Stimulated activated CD4-positive, alpha-beta T cell treated with anti-CD3 and anti-CD28 coated beads, Interleukin-1b, Interleukin-23, amount 100 ng/mL, for 4 hours (primary cell): ENCODE results near the gene GANAB.
A peak's percentile ranks its signal among the peaks of the same experiment; 100 is the strongest.
"Not testable (repeated sequence)": the region's sequence is repeated elsewhere in the genome, so short reads cannot be mapped to it uniquely, and the experiment has no call there.

ENCODE experiments used
- DNase-seq, 2 donors: peaks; one replicate each; pipeline ENCODE4 v3.0.0-alpha.2; 2020; ENCODE audit warnings: low read depth in 2 of 2

The GANAB gene

DNA sequence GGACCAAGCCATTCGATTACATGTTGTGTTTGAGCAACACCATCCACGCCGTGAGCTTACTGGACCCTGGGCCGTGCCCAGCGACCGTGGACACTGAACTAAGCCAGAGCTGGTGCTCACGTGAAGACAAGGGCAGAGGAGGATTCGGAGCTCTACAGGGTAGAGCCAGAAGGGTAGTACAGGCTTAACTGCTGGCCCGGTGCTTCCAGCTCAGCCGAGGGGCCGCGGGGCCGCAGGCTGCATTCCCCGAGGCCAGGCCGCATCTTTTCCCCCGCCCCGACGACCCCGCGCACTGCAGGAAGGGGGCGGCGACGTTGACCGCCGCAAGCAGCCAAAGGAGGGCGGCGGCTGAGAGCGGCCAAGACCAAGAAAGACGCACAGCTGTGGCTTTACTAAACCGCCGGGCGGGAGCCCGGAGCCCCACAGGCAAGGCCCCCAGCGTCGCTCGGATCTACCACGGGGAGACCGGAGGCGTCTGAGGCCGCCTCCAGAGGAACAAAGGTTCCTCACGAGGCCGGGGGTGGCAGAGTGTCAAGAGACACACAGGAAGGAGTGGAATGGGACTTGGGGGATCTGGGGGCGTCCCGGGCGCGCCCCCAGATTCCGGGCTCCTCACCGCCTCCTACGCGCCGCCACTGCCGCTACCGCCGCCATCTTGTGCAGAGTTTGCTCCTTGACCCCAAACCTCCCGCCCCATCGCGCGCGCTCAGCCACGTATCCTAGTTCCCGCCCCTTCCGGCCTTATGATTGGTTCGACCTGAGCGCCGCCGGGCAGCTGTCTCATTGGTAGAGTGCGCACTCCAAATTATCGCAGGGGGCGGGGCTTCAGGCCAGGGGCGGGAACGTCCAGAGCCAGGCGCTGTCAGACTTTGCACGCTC lies at the start of gene GANAB:
Gene GANAB (minus strand): TSS at position 668 of the 879 bp plus-strand sequence. CDS start 14 bp downstream, at position 654.
- peak; percentile 99 for DNase-seq

- DNase-seq, result peak; percentile 61 to 71
These were observed 48.2 kb upstream of the GANAB start for GRCh38 chr11:62694455-62695167.

DNA sequence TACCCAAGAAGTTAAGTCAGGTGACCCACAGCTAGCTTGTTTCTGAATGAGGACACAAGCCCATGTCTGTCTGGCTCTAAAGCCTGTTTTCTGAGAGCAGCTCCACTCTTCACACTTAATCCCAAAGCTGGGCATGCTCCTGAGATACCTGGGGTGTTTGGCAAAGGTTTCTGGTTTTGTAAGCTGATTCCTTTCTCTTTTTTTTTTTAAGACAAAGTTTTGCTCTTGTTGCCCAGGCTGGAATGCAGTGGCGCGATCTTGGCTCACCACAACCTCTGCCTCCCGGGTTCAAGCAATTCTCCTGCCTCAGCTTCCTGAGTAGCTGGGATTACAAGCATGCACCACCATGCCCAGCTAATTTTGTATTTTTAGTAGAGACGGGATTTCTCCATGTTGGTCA lies 47.2 kb upstream of the GANAB start:
- not testable (repeated sequence) for DNase-seq

DNA sequence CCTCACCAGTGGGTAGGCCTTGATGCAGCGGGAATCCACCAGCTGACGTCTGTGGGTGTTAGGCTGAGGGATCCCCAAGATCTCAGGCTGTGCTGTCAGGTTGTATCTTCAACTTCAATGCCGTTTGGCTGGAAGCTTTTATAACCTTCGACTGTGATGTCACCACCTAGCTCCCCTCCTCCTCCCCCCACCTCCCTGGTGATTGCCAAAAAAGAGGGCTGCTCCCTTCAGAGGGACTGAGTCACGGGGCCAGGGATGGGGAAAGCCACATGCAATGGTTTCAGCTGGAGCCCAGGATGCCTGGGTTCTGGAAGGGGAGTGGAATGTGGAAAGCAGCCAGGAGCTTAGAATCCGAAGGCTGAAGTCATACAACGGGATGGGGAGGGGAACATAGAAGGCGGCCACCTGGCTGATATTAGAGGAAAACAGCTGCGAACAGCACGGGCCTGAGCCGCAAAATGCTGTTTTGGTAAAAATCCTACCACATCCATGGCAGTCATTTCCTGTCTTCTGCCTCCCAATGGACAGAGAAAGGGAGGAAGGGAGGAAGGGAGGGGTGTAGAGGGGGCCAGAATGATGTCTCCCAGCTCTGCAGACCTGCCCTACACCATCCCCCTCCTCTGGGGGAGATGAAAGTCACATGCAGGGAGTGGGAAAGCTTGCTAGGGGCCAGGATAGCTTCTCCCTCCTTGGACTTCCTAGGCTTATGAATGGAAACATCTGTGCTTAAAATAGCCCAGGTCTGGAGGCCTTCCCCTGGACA lies 43.2 kb upstream of the GANAB start, which contains the start of gene LRRN4CL:
Gene LRRN4CL (minus strand): TSS at position 110 of the 763 bp plus-strand sequence. CDS start 1,022 bp downstream, outside the sequence.
- no peak for DNase-seq

DNA sequence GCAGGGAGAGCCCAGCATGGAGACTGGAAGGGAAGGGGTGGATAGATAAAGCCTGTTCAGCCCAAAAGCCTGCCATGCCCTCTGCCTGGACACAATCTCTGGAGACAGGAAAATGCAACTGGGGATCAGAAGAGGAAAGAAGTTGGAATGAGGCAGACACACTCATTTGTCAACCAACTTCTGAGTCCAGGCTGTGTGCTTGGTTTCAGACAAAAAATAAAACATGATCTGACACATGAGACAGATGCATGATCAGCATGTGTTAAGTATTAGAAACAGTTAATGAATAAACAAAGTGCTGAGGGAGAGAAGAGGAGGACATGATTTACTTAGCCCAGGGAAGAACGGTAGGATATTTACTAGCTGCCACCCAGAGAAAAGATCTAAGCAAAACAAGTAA lies 42.1 kb upstream of the GANAB start:
- DNase-seq, result no peak

GRCh38 chr11:62687508-62688396 lies 41.3 kb upstream of the GANAB start:
- no peak for DNase-seq

GRCh38 chr11:62682518-62682917 lies 36.1 kb upstream of the GANAB start:
- DNase-seq, result no peak

DNA sequence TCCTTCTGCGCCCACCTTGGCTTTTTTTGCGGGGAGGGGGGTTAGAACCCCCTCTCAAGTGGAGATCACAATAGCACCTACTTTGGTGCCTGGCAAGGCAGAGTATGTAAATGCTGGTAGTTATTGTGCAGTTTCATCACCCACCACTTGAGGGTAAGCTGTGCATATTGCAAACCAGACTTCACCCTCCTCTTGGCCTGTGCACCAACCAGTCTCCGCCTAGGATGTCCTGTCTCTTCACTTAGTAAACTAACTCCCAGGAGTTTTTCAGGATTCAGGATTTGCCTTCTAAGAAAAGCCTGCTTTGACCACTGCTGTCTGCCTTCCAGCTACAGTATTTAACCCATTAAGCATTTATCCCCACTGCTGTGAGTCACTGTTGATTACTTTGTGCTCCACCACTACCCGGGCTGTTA lies 34.4 kb upstream of the GANAB start:
- peak in 1 of 2 donors; percentile 23 for DNase-seq

- DNase-seq, result peak; percentile 74 to 78
These were observed 32.6 kb upstream of the GANAB start, which contains the start of gene UBXN1 for GRCh38 chr11:62678770-62679696. Gene UBXN1, minus strand, starts transcription at chr11:62679073. Its CDS starts 150 bp downstream, at chr11:62678923.

- DNase-seq, result no peak
These were observed 32.0 kb upstream of the GANAB start for GRCh38 chr11:62678433-62678769.

DNA sequence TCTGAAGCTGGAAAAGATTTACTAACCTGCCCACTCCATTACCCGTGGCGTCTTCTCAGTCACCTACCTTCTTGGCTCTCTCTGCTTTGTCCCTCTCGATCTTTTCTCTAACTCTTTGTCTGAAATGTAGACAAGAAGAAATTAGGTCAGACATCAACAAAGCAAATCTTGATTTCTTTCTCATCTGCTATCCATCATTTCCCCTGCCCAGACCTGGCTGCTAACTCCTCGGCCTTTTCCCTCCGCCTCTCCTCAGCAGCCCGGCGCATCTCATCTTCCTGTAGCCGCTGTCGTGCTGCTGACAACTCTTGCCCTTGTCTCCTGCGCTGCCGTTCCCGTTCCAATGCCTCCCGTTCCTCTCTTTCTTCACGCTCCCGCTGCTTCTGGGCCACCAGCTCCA lies 31.3 kb upstream of the GANAB start:
- no peak for DNase-seq

DNA sequence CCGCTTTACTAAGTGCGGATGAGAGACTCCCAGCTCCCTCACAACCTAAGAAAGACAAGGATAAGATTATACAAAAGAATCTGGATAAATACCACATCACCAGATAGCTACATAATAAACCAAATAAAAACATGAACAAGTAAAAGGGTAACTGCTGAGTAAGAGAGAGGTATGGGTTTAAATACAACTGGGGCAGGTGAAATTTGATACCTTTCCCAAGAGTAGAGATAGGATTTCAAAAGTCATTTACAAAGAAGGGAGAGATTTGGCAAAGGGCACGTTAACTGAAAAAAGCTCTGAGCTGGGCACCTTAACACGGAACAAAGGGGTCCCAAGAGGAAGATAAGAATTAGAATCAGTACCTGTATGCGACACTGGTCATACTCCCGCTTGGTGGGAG lies 30.7 kb upstream of the GANAB start:
- no peak for DNase-seq

DNA sequence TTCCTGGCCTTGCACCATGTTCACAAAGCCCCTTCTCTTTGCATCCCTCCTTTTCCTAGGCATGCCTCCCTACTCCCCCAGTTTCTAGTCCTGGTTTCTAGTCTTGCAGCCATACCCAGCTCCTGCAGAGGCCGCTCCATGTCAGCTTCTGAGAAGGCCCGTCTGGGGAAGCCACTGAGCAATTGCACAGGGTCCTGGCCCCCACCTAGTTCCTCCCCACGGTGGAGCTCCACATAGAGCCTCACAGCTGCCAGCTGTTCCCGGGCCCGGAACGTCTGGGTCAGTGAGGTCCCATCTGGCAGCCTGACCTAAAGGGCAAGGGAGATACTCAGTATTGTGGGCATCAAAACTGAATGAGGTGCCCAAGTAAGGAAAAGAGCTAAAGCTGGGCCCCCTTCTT lies 30.3 kb upstream of the GANAB start:
- DNase-seq, result no peak

DNA sequence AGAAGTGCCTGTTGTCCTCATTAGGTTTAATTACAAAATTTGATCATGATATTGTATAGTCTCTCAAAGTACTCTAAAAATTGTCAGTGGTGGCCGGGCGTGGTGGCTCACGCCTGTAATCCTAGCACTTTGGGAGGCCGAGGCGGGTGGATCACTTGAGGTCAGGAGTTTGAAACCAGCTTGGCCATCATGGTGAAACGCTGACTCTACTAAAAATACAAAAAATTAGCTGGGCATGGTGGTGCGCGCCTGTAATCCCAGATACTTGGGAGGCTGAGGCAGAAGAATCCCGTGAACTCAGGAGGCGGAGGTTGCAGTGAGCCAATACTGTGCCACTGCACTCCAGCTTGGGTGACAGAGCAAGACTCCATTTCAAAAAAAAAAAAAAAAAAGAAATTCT lies 29.0 kb upstream of the GANAB start:
- DNase-seq, result not testable (repeated sequence)

- DNase-seq, result no peak
These were observed 26.7 kb upstream of the GANAB start for GRCh38 chr11:62673196-62673525.

- DNase-seq, result peak; percentile 63 to 67
These were observed 25.4 kb upstream of the GANAB start, which contains the start of the genes LBHD1 and UQCC3 for GRCh38 chr11:62671608-62672389. Gene LBHD1, minus strand, starts transcription at chr11:62672267. Its CDS starts 2,236 bp downstream, at chr11:62670031. Gene UQCC3, plus strand, starts transcription at chr11:62671673. Its CDS starts 73 bp downstream, at chr11:62671746.

- no peak for DNase-seq
These were observed 24.8 kb upstream of the GANAB start for GRCh38 chr11:62671236-62671607.

DNA sequence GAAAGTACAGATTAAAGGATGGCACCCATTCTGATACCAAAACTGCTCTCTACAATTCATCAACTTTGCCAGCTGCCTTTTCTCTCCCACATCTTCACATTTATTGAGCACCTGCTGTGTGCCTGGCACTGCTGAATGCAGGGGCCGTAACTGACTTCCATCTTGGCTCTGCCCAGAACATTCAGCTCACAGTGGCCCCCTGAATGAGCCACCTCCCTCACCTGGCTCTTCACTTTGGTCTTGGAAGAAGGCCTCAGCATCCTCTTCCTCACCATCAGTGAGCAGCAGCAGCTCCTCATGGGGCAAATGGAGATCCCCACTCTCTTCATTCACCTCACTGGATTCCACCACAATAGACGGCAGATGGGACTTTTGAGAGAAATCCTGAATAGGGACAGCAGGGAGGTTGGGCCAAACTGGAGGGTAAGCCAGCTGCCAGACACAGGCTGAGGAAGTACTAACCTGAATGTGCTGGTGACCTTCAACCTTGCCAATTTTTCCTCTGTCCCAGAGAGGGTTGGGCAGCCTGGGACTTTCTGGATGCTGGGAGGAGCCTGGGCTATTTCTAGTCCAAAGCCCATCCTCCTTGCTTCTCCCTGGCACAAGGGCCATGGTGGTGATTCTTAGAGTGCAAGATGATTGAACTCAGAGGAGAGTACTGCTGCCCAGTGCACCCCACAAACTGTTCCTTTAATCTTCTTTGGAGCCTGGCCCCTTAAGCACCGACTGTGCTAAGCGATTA lies 23.2 kb upstream of the GANAB start:
- DNase-seq, result no peak
